MM.1S (cell line): Measurements from ENCODE around the gene DOLK.
"Not testable (repeated sequence)": the region's sequence is repeated elsewhere in the genome, so short reads cannot be mapped to it uniquely, and the experiment has no call there.

Source experiments
- DNase-seq: peaks from one replicate; pipeline ENCODE4 v3.0.0-alpha.2; 2015
- H2AFZ ChIP-seq: fragments of 300-600 bp; sonication (generic); 2 replicates; pipeline ENCODE4 v1.6.0; 2016; ENCODE audit warnings: antibody characterized with exemption, low read length
- H3F3A ChIP-seq: fragments of 300-600 bp; sonication (generic); 2 replicates; pipeline ENCODE4 v1.6.1; 2016; ENCODE audit warnings: mild to moderate bottlenecking, antibody characterized with exemption, low read length, moderate library complexity, mixed read lengths; ENCODE audit not compliant: insufficient read depth
- H3K27ac ChIP-seq: fragments of 300-600 bp; sonication (generic); 2 replicates; pipeline ENCODE4 v1.5.1; 2016; ENCODE audit warnings: mild to moderate bottlenecking, low read length
- H3K27me3 ChIP-seq: fragments of 300-600 bp; sonication (generic); replicated peaks from 2 replicates; pipeline ENCODE4 v1.6.0; 2016; ENCODE audit warnings: low read length; ENCODE audit not compliant: insufficient read depth
- H3K36me3 ChIP-seq: fragments of 300-600 bp; sonication (generic); replicated peaks from 2 replicates; pipeline ENCODE4 v1.6.1; 2016; ENCODE audit warnings: mild to moderate bottlenecking, low read length, mixed read lengths; ENCODE audit not compliant: insufficient read depth
- H3K4me1 ChIP-seq: fragments of 300-600 bp; sonication (generic); 2 replicates; pipeline ENCODE4 v1.6.1; 2016; ENCODE audit warnings: low read length, mixed read lengths
- H3K4me2 ChIP-seq: fragments of 300-600 bp; sonication (generic); 2 replicates; pipeline ENCODE4 v1.6.0; 2016; ENCODE audit warnings: low read depth, low read length
- H3K4me3 ChIP-seq: fragments of 300-600 bp; sonication (generic); 2 replicates; pipeline ENCODE4 v1.5.1; 2016; ENCODE audit warnings: low read length, mixed read lengths
- H3K79me2 ChIP-seq: fragments of 300-600 bp; sonication (generic); 2 replicates; pipeline ENCODE4 v1.6.1; 2016; ENCODE audit warnings: mixed run types, low read length, mixed read lengths
- H3K9ac ChIP-seq: fragments of 300-600 bp; sonication (generic); 2 replicates; pipeline ENCODE4 v1.6.1; 2016; ENCODE audit warnings: low read length, mixed read lengths
- H3K9me2 ChIP-seq: fragments of 300-600 bp; sonication (generic); replicated peaks from 2 replicates; pipeline ENCODE4 v1.6.1; 2016; ENCODE audit warnings: mild to moderate bottlenecking, low read length, mixed read lengths; ENCODE audit not compliant: insufficient read depth
- H3K9me3 ChIP-seq: fragments of 300-600 bp; sonication (generic); replicated peaks from 2 replicates; pipeline ENCODE4 v1.6.1; 2016; ENCODE audit warnings: mild to moderate bottlenecking, low read length, mixed read lengths; ENCODE audit not compliant: insufficient read depth
- H4K20me1 ChIP-seq: fragments of 300-600 bp; sonication (generic); 2 replicates; pipeline ENCODE4 v1.6.1; 2016; ENCODE audit warnings: mild to moderate bottlenecking, low read length, moderate library complexity, mixed read lengths; ENCODE audit not compliant: insufficient read depth
- EZH2 ChIP-seq: fragments of 300-600 bp; sonication (generic); optimal IDR thresholded peaks from 2 replicates; pipeline ENCODE3; 2017; ENCODE audit warnings: low read depth, mild to moderate bottlenecking, antibody characterized with exemption, low read length, mixed read lengths
- EZH2phosphoT487 ChIP-seq: fragments of 300-600 bp; sonication (generic); IDR thresholded peaks from 2 replicates; pipeline ENCODE4 v1.6.1; 2018; ENCODE audit warnings: antibody characterized with exemption, low read length
- TF ChIP-seq, protein P1 (sequence below): fragments of 300-600 bp; sonication (generic); IDR thresholded peaks from 2 replicates; pipeline ENCODE4 v1.5.1; 2016; ENCODE audit warnings: antibody characterized with exemption, low read length, mixed read lengths

The DOLK gene

GRCh38 chr9:128972956-128973355 is 25.6 kb upstream of the DOLK start:
- Histone ChIP-seq H3K9ac (no peak overlapping the region), H3K4me1 (no peaks in the 10 kb centered on the region), H3K79me2 (no peaks in the 10 kb centered on the region), H3K9me2 (no peaks in the 10 kb centered on the region), H3K4me3 (no peak overlapping the region), H3K36me3 (no peaks in the 10 kb centered on the region), H2AFZ (no peak overlapping the region), H3K4me2 (no peak overlapping the region), H3F3A (no peaks in the 10 kb centered on the region), H3K27me3 (no peaks in the 10 kb centered on the region), H3K9me3 (no peaks in the 10 kb centered on the region), H4K20me1 (no peaks in the 10 kb centered on the region), H3K27ac (no peak overlapping the region)
- no peak for DNase-seq
- TF ChIP-seq, protein P1, sequence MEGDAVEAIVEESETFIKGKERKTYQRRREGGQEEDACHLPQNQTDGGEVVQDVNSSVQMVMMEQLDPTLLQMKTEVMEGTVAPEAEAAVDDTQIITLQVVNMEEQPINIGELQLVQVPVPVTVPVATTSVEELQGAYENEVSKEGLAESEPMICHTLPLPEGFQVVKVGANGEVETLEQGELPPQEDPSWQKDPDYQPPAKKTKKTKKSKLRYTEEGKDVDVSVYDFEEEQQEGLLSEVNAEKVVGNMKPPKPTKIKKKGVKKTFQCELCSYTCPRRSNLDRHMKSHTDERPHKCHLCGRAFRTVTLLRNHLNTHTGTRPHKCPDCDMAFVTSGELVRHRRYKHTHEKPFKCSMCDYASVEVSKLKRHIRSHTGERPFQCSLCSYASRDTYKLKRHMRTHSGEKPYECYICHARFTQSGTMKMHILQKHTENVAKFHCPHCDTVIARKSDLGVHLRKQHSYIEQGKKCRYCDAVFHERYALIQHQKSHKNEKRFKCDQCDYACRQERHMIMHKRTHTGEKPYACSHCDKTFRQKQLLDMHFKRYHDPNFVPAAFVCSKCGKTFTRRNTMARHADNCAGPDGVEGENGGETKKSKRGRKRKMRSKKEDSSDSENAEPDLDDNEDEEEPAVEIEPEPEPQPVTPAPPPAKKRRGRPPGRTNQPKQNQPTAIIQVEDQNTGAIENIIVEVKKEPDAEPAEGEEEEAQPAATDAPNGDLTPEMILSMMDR = no peak
- no peak for TF ChIP-seq EZH2
- TF ChIP-seq EZH2phosphoT487 = no peak

DNA sequence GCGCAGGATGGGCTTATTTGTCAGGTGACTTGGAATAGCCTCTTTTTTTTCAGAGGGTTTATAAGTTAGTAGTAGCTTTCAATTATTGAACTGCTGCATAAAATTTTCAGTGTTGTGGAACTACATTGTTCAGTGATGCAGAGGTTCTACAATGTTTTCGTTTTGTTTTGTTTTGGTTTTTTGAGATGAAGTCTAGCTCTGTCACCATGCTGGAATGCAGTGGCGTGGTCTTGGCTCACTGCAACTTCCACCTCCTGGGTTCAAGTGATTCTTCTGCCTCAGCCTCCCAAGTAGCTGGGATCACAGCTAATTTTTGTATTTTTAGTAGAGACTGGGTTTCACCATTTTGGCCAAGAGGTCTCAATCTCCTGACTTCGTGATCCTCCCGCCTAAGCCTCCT is 22.1 kb upstream of the DOLK start:
- Histone ChIP-seq H3K9me2 (no peaks in the 10 kb centered on the region), H3F3A (no peaks in the 10 kb centered on the region), H3K4me2 (no peak overlapping the region), H3K27ac (no peak overlapping the region), H3K36me3 (no peaks in the 10 kb centered on the region), H3K9me3 (no peaks in the 10 kb centered on the region), H3K27me3 (no peaks in the 10 kb centered on the region), H3K79me2 (no peaks in the 10 kb centered on the region), H2AFZ (no peak overlapping the region), H4K20me1 (no peaks in the 10 kb centered on the region), H3K4me3 (no peak overlapping the region), H3K4me1 (no peaks in the 10 kb centered on the region), H3K9ac (no peak overlapping the region)
- no peak for TF ChIP-seq EZH2phosphoT487
- no peak for TF ChIP-seq EZH2
- TF ChIP-seq, protein P1 = no peak
- DNase-seq = no peak

- H3F3A ChIP-seq, H3K9me2 ChIP-seq, H2AFZ ChIP-seq, H3K9ac ChIP-seq, H3K4me3 ChIP-seq, H3K27ac ChIP-seq, H4K20me1 ChIP-seq, DNase-seq, H3K79me2 ChIP-seq, H3K4me1 ChIP-seq, H3K27me3 ChIP-seq, H3K4me2 ChIP-seq, H3K9me3 ChIP-seq: not testable (repeated sequence)
- peaks cover 10% of the 10 kb centered on the region; the same call in 1 of the 2 replicates for H3K36me3 ChIP-seq
Observed at GRCh38 chr9:128961403-128961802, 14.0 kb upstream of the DOLK start.

DNA sequence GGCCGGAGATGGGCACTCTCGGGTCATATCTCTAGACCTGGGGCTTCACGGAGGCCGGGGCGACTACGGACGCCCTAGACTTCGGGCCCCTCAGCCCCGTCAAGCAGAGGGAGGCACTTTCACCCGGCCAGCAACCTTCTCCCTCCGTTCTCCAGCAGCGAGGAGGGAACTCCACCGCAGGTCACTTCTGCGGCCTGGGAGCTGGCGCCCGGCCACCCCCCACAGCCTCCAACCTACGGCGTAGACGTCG is 201 bp downstream of the DOLK start:
- no peaks in the 10 kb centered on the region for H3K27me3 ChIP-seq
- H3K4me2 ChIP-seq = peak overlapping the region; percentile 99
- no peak for TF ChIP-seq EZH2phosphoT487
- TF ChIP-seq, protein P1 = no peak
- TF ChIP-seq EZH2 = no peak
- H2AFZ ChIP-seq = peak overlapping the region; percentile 86
- no peaks in the 10 kb centered on the region for H3K9me3 ChIP-seq
- no peaks in the 10 kb centered on the region for H3F3A ChIP-seq
- peak overlapping the region; percentile 87 for H3K4me3 ChIP-seq
- H3K9ac ChIP-seq = peak overlapping the region; percentile 89
- H3K27ac ChIP-seq = no peak overlapping the region; the same call in 1 of the 2 replicates
- H3K4me1 ChIP-seq = peaks cover 10% of the 10 kb centered on the region
- no peak for DNase-seq
- no peaks in the 10 kb centered on the region for H3K9me2 ChIP-seq
- no peaks in the 10 kb centered on the region for H4K20me1 ChIP-seq
- H3K36me3 ChIP-seq = no peaks in the 10 kb centered on the region
- H3K79me2 ChIP-seq = peaks cover 48% of the 10 kb centered on the region
